Nephron (organoid): Measurements from ENCODE around the gene AMN.
"Not testable (repeated sequence)": the region's sequence is repeated elsewhere in the genome, so short reads cannot be mapped to it uniquely, and the experiment has no call there.

Experiments used
- H3K27ac Mint-ChIP-seq, 3 experiments: 2 replicates each; pipeline ENCODE4 v1.8.0; 2020; ENCODE audit warnings: mixed read lengths in 3 of 3, mild to moderate bottlenecking in 2 of 3, moderate library complexity in 1 of 3
- H3K27me3 Mint-ChIP-seq: 2 replicates; pipeline ENCODE4 v1.8.0; 2021; ENCODE audit warnings: low read depth, mild to moderate bottlenecking, moderate library complexity, mixed read lengths
- H3K36me3 Mint-ChIP-seq: 2 replicates; pipeline ENCODE4 v1.8.0; 2020; ENCODE audit warnings: low read depth, mixed read lengths
- H3K4me1 Mint-ChIP-seq: 2 replicates; pipeline ENCODE4 v1.8.0; 2020; ENCODE audit warnings: mixed read lengths
- H3K4me3 Mint-ChIP-seq, 3 experiments: 2 replicates each; pipeline ENCODE4 v1.8.0; 2020; ENCODE audit warnings: mild to moderate bottlenecking in 3 of 3, mixed read lengths in 3 of 3, moderate library complexity in 2 of 3
- H3K9me3 Mint-ChIP-seq: 2 replicates; pipeline ENCODE4 v1.8.0; 2020; ENCODE audit warnings: mixed read lengths
- TF ChIP-seq, protein P1 (sequence below), 3 experiments: fragments of 200-600 bp; sonication (generic); IDR thresholded peaks; one replicate each; pipeline ENCODE4 v1.5.0; 2021; ENCODE audit warnings: antibody characterized with exemption in 3 of 3; ENCODE audit not compliant: unreplicated experiment in 3 of 3

The AMN gene

DNA sequence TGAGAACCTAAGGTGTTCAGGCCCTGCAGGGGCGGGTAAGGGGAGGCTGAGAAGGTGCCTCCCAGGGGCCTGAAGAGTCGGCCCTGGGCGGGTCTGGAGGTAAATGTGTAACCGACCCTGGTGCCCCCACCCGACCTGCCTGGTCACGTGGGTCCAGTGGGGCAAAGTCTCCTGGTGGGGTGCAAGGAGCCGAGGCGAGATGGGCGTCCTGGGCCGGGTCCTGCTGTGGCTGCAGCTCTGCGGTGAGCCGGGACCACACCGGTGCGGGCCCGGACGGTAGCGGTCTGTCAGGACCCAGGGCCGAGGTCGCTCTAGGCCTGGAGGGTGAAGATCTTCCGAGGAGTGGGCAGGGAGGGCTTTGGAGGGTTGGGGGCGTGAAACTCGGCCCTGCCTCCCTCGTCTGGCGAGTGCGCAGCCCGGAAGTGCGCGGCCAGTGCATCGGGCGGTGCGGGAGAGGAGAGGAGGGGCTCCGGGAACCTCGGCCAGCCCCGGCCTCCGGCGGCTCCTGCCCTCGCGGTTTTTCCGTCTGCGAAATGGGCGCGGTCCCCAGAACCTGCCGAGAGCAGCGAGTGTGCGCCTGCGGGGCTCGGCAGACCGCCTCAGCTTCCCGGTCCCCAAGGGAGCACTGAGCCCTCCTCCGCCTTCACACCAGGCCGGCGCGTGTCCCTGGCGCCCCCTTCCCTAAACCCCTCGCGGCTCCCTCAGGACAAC is at the start of gene AMN:
Gene AMN, plus strand, starts transcription at position 174 of the 711 bp plus-strand sequence. Its CDS starts 26 bp downstream, at position 200.
- TF ChIP-seq, protein P1, sequence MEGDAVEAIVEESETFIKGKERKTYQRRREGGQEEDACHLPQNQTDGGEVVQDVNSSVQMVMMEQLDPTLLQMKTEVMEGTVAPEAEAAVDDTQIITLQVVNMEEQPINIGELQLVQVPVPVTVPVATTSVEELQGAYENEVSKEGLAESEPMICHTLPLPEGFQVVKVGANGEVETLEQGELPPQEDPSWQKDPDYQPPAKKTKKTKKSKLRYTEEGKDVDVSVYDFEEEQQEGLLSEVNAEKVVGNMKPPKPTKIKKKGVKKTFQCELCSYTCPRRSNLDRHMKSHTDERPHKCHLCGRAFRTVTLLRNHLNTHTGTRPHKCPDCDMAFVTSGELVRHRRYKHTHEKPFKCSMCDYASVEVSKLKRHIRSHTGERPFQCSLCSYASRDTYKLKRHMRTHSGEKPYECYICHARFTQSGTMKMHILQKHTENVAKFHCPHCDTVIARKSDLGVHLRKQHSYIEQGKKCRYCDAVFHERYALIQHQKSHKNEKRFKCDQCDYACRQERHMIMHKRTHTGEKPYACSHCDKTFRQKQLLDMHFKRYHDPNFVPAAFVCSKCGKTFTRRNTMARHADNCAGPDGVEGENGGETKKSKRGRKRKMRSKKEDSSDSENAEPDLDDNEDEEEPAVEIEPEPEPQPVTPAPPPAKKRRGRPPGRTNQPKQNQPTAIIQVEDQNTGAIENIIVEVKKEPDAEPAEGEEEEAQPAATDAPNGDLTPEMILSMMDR (IDR thresholded peaks at IDR 0.05; ENCODE audit: unreplicated experiment in 3 of 3), result no peak
- Mint-ChIP-seq H3K4me1 (no peaks in the 10 kb centered on the region), H3K27me3 (peaks cover 25% of the 10 kb centered on the region), H3K36me3 (no peaks in the 10 kb centered on the region), H3K27ac (no peak within 1 kb of the TSS), H3K4me3 (no peak within 1 kb of the TSS), H3K9me3 (no peaks in the 10 kb centered on the region)

DNA sequence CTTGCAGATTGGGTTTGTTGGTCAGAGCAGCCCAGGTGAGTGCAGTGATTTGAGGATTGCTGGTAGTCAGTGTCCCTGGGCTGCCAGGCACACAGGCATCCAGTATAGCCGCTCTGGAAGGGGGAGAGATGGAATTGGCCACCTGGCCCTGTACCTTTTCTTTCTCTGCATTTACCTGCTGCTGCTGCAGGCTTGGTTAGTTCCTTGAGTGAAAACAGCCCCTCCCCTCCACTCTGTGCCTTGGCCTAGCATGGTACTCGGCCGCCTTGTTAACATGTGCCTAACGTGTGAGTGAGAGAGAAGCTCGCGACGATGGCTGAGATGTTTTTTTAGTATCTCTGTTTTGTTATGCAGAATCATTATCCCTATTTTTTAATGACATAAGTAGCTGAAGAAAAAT is 49.3 kb upstream of the AMN start:
- Mint-ChIP-seq H3K36me3 (peaks cover 11% of the 10 kb centered on the region), H3K27ac (no peak overlapping the region), H3K27me3 (no peaks in the 10 kb centered on the region), H3K9me3 (no peaks in the 10 kb centered on the region), H3K4me1 (peaks cover 10% of the 10 kb centered on the region), H3K4me3 (no peak overlapping the region)
- TF ChIP-seq, protein P1 (IDR thresholded peaks at IDR 0.05; ENCODE audit: unreplicated experiment in 3 of 3), result no peak

DNA sequence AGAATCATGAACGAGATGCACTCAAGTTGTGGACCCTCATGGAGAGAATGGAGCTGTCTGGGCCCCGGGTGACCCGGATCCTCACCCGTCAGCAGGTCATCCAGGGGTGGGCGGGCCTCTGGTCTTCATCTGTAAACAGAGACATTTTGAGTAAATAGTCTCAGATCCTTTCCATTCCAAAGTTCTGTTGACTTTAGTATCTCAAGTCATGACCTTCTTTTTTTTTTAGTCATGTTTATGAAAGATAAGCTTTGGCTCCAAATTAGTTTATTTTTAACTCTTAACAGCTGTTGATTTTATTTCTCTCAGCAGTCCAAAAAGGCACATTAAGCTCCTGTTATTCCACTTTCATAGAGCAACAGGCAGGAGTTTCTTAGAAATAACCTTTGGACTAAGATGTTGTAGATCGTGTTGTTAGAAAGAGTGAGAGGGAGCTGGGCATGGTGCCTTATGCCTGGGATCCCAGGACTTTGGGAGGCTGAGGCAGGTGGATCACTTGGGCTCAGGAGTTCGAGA is 48.9 kb upstream of the AMN start:
- Mint-ChIP-seq H3K27me3 (no peaks in the 10 kb centered on the region), H3K27ac (no peak overlapping the region), H3K4me3 (no peak overlapping the region), H3K36me3 (peaks cover 11% of the 10 kb centered on the region), H3K4me1 (peaks cover 10% of the 10 kb centered on the region), H3K9me3 (no peaks in the 10 kb centered on the region)
- TF ChIP-seq, protein P1 (IDR thresholded peaks at IDR 0.05; ENCODE audit: unreplicated experiment in 3 of 3), result no peak

DNA sequence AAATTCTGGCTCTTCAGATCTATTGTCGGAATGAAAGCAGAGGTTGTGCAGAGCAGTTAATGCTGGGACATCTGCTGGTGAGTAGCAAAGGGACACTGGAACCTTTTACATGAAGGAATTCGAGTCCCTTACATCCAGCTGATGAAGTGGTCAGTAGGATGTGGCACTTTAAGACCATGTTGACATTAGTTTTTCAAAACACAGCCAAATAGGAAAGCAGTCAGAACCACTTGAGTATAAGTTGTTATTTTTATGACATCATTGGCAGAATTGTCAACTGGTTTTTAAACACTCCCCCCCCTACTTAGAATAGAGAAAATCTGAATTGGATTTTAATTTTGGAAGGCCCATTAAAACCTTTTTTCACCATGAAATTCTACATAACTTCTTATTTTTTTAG is 46.8 kb upstream of the AMN start:
- Mint-ChIP-seq H3K27me3 (no peaks in the 10 kb centered on the region), H3K9me3 (no peaks in the 10 kb centered on the region), H3K27ac (no peak overlapping the region), H3K4me3 (no peak overlapping the region), H3K4me1 (peaks cover 10% of the 10 kb centered on the region), H3K36me3 (peaks cover 11% of the 10 kb centered on the region)
- TF ChIP-seq, protein P1 (IDR thresholded peaks at IDR 0.05; ENCODE audit: unreplicated experiment in 3 of 3), result no peak

DNA sequence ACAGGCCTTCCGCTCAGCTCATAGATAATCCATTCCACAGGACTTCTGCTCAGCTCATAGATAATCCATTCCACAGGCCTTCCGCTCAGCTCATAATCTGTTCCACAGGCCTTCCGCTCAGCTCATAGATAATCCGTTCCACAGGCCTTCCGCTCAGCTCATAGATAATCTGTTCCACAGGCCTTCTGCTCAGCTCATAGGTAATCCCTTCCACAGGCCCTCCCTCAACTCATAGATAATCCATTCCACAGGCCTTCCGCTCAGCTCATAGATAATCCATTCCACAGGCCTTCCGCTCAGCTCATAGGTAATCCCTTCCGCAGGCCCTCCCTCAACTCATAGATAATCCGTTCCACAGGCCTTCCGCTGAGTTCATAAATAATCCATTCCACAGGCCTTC is 45.0 kb upstream of the AMN start:
- H3K4me3 Mint-ChIP-seq, H3K9me3 Mint-ChIP-seq, H3K27ac Mint-ChIP-seq, H3K27me3 Mint-ChIP-seq, H3K36me3 Mint-ChIP-seq: not testable (repeated sequence)
- H3K4me1 Mint-ChIP-seq, result peaks cover 17% of the 10 kb centered on the region

DNA sequence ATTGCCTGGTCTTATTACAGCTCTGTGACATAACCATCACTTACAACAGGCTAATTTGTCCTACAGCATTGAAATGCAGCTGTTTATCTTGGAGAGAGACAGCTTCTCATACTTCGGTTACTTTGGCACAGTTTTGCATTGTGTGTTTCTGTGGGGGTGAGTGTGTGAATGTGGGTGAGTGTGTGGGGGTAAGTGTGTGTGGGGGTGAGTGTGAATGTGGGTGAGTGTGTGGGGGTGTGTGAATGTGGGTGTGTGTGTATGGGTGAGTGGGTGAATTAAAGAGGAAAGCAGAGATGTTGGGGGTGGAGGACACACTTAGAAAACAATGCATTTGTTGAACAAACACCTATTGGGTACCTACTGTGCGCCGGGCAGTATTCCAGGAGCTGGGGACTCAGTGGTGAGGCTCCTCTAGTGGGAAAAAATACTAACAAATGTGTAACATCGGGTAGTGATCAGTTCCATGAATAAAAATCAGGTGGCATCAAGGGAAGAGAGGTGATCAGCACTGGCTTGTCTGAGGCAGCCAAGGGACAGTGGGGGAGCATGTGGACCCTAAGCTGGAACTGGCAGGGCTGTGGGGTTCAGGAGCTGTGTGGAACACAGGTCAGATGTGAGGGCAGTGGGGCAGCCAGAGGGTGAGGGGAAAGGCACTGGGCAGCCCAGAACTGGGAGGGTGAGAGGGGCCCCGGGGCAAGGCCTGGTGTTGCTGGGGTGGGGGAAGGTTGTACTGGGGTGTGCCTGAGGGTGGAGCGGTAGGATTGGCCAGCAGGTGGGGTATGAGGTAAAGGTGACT is 44.1 kb upstream of the AMN start:
- Mint-ChIP-seq H3K4me1 (peaks cover 17% of the 10 kb centered on the region), H3K4me3 (no peak overlapping the region), H3K36me3 (peaks cover 5% of the 10 kb centered on the region), H3K9me3 (no peaks in the 10 kb centered on the region), H3K27ac (no peak overlapping the region), H3K27me3 (no peaks in the 10 kb centered on the region)
- TF ChIP-seq, protein P1 (IDR thresholded peaks at IDR 0.05; ENCODE audit: unreplicated experiment in 3 of 3), result no peak
